Measurements from ENCODE around the gene GRK1.
A peak's percentile ranks its signal among the peaks of the same experiment; 100 is the strongest.

The GRK1 gene

DNA sequence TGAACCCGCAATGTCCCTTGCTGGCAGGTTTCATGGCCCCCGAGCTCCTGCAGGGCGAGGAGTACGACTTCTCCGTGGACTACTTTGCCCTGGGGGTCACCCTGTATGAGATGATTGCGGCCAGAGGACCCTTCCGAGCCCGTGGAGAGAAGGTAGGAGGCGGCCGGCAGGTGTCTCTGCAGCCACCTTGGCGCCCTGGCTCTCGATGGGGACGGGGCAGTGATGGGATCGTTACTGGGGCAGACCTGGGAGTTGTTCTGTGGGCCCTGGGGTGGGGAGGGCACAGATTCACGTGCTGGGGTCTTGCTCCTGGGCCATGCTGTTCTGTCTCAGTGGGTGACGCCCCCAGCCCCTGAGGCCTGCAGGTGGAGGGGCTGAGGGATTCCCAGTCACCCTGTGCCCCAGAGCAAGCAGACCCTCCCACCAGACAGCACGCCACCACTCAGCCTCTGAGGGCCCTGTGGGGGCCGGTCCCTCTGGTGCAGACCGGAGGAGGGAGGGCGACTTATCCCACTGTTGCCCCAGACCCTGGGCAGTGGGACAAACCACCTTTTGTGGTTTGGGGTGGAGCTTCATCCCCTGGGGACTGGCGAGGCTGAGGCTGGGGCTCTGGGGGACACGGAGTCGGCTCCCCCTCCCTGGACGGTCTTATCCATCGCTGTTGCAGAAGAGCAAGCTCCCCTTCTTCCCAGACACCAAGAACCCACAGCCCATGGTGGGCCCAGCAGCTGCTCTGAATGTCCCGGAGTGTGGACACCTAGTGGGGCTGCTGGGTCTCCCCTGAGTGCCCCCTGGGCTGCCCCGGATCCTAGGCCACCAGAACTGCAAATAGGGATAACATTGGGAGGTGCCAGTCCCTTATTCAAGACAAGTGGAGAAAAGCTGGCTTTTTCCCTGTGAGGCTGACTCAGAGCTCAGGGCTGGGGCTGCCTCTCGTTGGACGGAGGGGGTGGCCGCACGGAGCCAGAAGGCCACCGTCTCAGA lies 64.5 kb downstream of the GRK1 start:
- DNase-seq, result no peak

DNA sequence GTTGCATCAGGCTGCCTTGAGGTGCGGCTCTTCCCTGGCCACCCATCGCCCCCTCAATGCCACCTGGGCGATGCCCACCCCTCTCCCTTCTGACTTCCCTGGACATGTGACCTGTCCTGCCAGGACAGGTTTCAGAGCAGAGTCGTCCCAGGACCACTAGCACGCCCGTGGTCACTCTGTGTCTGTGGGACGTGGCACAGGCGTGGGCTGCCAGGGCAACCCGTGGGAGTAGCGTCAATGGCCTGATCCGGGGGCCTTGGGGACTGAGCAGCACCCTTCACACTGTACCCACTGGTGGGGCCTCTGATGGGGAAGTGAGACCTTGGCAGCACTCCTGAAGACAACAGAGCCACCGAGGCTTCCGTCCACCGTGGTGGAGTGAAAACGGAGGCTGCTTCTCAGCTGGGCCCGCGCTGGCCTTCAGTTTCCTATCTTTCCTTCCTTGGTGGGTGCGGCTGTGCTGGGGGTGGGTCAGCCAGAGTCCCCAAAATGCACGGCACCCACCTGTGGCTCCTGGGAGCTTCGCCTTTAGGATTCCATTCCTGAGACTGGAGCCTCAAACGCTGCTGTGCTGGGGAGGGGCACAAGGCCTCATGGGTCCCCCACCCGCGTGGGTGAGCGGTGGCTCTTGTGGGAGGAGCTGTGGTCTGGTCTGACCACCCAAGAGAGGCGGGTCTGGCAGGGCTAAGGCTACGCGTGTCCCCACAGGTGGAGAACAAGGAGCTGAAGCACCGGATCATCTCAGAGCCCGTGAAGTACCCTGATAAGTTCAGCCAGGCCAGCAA lies 65.3 kb downstream of the GRK1 start:
- no peak for DNase-seq

DNA sequence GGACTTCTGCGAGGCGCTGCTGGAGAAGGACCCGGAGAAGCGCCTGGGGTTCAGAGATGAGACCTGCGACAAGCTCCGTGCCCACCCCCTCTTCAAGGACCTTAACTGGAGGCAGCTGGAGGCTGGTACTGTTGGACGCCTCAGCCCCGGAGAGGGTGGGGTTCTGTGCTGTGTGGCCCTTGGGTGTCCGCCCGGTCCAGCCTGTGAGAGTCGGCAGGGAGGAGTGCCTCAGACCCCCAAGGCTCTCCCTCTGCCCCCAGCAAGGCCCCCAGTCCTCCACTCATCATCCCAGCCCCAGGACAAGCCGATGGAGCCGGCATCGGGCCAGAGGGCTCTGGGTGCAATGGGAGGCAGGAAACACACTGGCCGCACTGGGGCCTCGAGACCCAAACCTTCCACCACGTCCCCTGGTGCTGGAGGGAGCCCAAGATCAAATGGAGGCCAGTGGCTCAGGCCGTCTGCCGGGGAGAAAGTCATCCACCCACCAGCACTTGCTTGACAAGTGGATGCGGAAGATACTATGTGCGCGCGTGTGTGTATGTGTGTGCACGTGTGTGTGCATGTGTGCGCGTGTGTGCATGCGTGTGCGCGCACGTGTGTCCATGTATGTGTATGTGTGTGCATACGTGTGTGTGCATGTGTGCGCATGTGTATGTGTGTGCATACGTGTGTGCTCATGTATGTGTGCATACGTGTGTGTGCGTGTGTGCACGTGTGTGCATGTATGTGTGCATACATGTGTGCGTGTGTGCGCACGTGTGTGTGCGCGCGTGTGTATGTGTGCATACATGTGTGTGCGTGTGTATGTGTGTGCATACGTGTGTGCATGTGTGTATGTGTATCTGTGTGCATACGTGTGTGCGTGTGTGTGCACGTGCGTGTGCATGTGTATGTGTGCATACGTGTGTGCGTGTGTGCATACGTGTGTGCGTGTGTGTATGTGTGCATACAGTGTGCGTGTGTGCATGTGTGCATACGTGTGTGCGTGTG lies 66.2 kb downstream of the GRK1 start:
- DNase-seq, result no peak

DNA sequence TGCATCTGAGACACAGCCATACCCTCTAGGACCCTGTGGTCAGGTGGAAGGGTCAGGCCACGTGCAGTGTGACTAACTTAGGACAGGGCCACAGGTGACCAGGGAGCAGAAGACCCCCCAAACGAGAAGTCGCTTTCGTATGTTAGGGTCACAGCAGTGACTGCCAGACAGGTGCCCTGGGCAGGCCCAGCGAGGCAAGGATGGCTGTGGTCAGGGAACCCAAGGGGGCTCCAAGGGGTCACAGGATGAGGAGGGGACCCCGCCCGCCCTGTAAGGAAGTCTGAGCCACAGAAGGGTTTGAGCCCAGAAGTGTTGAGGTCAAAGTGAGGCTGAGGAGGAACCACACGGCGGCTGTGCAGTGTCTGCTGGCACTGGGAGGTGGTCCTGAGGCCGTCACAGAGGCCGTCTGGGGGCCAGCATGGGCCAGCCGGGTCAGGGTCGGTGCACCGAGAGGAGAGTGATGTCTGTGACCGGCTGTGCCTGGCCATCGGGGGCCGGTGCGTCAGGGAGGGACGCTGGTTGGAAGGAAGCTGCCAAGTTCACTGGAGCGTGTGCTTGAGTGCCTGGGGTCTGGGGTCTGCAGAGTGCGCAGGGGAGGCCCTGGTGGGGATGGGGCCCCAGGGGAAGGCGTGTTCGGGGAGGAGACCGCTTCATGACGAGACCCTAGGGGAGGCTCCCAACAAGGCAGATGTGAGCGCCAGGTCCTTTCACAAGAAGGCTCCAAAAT lies 67.2 kb downstream of the GRK1 start:
- no peak for DNase-seq

DNA sequence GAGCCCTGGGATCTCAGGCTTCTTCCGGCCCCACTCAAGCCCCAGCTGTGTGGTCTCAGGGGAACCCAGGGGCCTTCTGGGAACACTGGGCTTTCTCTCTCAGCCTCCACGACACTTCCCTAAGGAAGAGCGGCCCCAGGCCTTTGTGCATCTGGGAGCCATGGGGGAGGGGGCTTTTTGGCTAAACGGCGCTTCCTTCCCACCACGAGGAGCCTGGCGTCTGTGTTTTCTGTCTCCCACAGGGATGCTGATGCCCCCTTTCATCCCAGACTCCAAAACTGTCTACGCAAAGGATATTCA lies 67.8 kb downstream of the GRK1 start:
- no peak for DNase-seq

DNA sequence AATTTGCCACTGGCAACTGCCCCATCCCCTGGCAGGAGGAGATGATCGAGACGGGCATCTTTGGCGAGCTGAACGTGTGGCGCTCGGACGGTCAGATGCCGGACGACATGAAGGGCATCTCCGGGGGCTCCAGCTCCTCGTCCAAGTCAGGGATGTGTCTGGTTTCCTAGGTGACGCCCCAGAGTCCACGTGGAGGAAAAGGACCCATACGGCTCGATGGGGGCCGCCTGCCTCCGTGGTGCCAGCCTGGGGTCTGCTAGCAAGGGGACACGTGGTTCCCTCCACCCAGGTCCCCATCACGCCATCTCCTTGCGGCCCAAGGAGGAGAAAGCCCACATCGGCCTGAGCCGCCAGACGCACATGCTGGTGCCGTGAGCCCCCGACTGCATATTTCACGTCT lies 68.2 kb downstream of the GRK1 start:
- no peak for DNase-seq

DNA sequence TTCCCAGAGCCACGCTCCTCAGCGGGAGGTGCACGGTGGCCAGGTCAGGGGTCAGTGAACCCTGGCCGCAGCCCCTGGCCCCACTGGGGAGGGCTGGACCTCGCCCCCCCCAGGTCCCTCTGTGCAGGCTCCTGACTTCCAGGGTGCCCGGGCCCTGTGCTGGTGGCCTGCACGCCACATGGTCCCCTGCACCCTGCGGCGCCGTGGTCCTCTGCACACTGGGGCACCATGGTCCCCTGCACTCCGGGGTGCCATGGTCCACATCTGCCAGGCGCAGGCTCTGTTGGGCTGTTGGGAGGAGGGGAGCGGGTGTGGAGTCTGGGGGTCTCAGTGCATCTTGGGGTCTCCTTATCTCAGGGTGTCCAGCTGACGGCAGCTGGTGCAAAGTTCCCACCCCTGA lies 68.7 kb downstream of the GRK1 start:
- DNase-seq, result no peak

DNA sequence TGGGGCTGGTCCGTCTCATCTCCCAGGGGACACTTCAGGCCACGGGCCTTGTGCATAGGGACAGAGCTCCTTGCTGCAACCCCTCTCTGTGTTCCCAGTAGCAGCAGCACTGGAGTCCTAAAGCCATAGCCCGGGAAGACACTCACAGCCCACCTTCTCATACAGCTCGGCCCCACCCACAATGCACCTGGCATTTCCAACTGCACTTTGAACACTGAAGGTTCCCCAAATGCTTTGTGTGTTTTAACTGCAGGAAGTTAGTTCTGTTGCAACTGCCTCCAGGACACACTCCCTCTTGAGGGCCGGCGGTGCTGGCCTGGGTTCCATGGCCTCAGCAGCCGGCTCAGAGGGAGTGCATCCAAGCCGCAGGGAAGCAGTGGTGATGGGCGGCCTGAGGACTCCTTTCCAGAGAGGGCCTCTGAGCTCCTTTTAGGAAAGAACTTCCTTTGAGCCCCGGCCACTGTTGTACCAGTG lies 69.3 kb downstream of the GRK1 start:
- DNase-seq, result no peak

DNA sequence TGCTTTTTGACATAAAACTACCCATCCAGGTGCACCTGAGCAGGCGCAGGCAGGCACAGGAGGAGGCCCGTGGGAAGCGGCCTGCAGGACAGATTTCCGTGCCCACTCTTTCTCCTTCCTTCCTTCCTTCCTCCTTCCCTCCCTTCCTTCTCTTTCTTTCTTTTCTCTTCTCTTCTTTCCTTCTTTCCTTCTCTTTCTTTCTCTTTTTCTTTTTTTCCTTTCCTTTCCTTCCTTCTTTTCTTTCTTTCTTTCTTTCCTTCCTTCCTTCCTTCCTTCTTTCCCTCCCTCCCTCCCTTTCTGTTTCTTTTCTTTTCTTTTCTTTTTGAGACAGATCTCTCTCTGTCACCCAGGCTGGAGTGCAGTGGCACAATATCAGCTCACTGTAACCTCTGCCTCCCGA lies 70.8 kb downstream of the GRK1 start:
- no peak for DNase-seq

DNA sequence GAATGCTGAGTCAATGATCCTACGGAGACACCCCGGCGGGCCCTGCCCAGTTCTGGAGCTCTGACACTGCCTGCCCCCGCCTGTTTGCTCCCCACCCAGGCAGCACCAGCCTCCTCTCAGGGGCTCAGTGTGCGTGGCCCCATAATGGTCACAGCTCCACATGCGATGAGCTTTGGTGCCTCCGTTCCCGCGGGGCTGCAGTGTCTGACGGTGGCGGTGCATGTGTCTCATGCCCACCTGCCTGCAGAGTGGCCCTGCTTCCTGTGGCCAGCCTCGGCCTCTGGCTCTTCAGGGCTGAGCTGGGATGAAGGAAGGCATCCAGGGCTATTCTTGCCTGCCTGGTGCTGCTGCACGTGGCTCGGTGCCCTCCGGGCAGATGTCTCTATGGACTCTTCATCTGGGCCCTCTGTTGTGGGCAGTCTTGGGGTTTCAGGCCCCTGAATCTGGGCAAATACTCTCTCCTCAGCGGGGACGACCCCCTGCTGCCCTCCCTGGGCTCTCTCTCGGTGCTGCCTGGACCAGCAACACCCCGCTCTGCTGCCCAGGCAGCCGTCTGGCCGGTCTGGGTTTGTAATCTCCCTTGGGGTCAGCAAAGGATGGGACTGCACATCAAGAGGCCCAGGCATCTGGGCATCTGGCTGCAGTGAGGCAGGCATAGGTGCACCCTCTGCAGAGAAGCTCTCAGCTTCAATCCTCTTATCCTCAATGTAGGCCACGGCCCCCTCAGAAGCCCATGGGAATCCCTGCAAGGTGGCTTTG lies 72.7 kb downstream of the GRK1 start:
- no peak for DNase-seq

DNA sequence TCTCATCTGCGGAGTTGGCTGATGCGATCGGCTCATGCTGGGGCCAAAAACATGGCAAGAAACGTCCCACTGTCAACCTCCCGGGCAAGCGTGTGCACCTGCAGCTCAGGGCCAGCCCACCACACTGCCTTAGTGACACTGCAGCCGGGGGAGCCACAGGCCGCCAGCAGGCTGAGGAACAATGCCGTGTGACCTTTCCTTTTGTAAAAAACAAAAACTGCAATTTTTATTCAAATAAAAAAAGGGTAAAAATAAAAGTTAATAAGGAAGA lies 73.2 kb downstream of the GRK1 start:
- no peak for DNase-seq

DNA sequence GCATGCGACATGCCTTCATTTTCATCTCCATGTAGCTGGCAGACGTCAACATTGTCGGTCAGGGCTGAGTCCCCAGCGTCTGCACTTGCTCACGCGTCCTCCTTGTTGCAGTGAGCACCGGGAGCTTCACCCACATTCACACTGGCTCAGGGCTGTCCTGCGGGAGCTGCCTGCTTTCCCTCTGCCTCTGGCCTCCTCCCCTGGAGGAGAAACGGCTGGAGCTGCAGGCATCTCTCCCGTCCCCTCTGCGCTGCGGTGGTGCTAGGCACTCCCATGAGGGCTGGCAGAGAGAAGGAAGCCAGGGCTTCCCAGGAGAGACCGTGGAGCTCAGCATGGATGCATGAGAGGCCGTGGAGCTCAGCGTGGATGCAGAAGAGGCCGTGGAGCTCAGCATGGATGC lies 73.6 kb downstream of the GRK1 start:
- DNase-seq, result no peak

DNA sequence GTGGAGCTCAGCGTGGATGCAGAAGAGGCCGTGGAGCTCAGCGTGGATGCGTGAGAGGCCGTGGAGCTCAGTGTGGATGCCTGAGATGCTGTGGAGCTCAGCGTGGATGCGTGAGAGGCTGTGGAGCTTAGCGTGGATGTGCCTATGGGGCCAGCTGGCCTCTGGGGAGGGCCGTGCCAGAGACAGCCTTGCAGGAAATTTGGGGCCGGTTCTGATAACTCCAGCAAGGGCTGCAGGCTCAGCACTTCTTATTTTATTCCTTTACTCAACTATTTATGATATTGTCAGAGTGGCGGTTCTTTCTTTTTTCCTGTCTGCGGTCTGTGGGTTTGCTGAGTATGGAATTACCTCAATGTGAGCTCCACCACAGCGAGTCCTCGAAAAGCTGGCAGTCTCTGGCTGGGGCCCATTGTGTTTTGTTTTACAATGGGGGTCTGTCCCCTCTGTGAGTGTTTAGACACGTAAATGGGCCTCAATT lies 74.2 kb downstream of the GRK1 start:
- DNase-seq, result no peak

DNA sequence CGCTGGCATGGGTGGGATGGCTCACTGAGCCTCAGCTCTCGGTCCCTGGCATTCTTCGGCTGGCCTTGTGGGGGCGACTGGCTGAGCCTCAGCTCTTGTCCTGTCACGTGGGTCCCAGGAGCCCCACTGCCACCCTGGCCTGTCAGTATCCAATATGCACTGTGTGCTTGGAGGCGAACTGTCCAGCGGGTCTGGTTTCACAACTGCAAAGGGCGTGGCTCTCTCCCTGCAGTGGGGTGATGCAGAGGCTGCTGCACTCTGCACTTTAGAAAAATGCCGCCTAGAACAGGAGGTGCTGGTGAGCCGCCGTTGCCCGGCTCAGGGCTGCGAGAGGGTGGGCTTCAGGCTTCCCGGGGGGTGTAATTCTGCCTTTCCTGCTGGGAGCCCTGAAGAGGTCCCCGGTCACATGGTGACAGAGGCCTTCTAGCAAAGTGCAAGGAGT lies 75.0 kb downstream of the GRK1 start:
- peak; percentile 49 for DNase-seq

DNA sequence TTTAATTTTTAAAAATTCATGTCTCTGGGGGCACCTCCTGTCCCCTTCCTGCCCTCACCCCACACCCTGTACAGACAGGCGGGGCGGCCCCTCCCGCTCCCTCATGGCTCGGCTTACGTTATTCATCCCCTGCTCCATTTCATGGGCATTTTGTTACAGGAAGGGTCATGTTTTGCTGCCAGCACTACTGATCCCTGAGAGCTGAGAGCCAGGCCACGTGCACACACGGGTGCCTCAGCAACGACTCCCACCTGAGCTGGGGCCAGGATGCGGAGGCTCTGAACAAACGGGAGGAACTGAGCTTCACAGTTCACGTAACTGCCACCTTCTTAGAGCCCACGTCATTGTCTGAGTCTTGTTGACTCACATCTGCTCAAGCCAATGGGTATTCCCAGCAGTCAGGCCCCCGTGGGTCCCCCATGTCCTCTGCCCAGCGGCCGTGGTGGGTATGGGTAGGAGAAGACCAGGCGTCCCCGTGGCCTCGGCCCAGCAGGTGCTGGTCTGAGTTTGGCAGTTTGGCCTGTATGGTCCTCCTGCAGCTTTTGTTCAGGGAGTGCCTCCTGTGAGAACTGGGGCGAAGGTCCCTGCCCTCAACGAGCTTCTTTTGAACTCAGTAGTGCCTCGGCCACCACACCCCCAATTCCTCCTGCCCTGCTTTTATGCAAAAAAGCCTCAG lies 75.6 kb downstream of the GRK1 start:
- no peak for DNase-seq

DNA sequence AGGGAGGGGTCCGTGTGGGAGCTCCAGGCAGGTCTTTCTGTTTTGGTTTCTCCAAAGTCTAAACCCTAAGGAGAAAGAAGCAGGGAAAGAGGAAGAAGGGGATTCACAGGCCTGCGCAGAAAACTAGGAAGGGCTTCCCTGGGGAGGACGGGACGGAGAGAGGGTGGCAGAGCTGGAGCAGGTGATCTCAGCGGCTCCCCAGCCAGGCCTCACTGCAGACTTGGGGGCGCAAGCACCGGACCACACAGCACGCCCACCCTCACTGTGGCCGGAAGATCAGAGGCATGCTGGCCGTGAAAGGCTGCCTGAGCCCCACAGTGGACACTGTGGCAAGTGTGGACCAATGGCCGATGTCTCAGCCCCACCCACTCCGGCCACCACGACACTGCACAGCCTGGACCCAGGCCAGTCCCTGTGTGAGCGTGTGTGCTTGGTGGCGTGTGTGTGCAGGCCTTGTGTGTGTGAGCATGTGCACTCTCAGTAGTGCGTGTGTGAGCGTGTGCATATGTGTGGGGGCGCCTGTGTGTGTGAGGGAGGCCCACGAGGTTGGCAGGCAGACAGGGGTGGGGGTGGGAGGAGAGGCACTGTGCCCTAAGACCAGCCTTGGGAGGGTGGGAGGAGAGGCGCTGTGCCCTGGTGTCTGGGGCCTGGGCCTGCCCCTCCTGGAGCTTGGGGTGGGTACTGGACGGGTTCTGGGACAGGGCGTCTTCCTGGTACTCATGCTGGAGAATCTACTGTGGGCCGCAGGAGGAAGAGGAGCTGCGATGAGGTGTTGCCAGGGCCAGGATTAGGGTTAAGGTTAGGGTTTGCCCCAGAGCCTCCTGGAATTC lies 76.6 kb downstream of the GRK1 start:
- DNase-seq, result no peak

DNA sequence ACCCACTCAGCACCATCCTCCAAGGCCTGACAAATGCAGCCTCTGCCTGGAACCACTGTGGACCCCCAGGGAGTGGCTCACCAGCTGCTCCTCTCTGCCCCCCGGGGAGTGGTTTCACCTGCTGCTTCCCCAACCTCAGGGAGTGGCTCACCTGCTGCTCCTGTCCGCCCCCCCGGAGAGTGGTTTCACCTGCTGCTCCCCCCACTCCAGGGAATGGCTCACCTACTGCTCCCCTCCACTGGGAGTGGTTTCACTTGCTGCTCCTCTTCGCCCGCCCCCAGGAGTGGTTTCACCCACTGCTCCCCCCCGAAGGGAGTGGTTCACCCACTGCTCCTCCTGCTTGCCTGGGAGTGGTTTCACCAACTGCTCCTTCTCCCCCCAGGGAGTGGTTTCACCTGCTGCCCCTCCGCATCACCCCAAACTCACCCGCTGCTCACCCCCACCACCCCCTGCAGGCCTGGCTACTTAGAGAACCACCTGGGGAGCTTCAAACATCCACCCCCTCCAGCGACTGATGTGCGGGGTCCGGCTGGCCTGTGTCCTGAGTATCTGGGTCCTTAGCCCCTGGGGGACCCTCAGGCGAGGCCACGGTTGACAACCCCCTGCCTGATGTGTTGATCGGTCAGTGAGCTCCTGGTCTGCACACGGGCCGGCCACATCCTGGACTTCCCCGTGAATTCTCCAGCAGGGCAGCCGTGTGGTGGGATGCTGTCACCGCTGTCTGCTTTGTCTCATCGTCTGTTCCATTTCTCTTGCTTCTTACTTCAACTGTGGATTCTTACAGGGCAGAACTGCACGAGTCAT lies 77.4 kb downstream of the GRK1 start:
- no peak for DNase-seq

DNA sequence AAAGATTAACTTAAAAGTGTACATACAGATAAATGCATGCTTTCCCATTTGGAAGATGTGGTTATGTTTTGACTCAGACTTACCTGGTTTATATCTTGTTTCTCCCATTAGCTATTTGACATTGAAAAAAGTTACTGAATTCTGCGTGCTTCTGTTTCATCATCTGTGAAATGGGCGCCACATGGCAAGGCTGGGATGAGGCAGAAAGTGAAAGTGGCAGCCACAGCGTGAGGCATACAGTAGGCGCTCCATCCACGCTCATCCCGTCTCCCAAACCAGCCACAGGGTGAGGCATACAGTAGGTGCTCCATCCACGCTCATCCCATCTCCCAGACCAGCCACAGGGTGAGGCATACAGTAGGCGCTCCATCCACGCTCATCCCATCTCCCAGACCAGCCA lies 78.0 kb downstream of the GRK1 start:
- no peak for DNase-seq

Data from DMS153 (cell line).